H9 (cell line): ENCODE measurements around the gene EMP3. TPM values are rescaled to one million over a fixed set of nuclear protein-coding genes. Genes with fewer than 3 reads are reported as not detected.

Experiments used
- DNase-seq: peaks from one replicate; pipeline ENCODE4 v3.0.0-alpha.2; 2017
- H2AFZ ChIP-seq: one replicate; pipeline ENCODE4 v1.6.1; 2013; ENCODE audit warnings: mild to moderate bottlenecking, low read length, control low read depth, moderate library complexity
- H2AK5ac ChIP-seq: 2 replicates; pipeline ENCODE4 v1.6.1; 2013; ENCODE audit warnings: low read length, control low read depth, mixed read lengths; ENCODE audit not compliant: insufficient read length
- H2BK120ac ChIP-seq: one replicate; pipeline ENCODE4 v1.6.1; 2013; ENCODE audit warnings: low read depth, mild to moderate bottlenecking, low read length, control low read depth, inconsistent platforms; ENCODE audit not compliant: poor library complexity, severe bottlenecking
- H2BK12ac ChIP-seq: 2 replicates; pipeline ENCODE4 v1.6.1; 2013; ENCODE audit warnings: low read length, control low read depth, mixed read lengths, low read depth; ENCODE audit not compliant: insufficient read length
- H2BK15ac ChIP-seq: 2 replicates; pipeline ENCODE4 v1.6.1; 2013; ENCODE audit warnings: low read depth, low read length, control low read depth
- H2BK20ac ChIP-seq: one replicate; pipeline ENCODE4 v1.6.1; 2013; ENCODE audit warnings: low read depth, mild to moderate bottlenecking, low read length, control low read depth, inconsistent platforms; ENCODE audit not compliant: poor library complexity, severe bottlenecking
- H2BK5ac ChIP-seq: 2 replicates; pipeline ENCODE4 v1.6.1; 2013; ENCODE audit warnings: low read length, control low read depth, mixed read lengths; ENCODE audit not compliant: insufficient read length
- H3K14ac ChIP-seq: 2 replicates; pipeline ENCODE4 v1.6.1; 2013; ENCODE audit warnings: low read length, control low read depth; ENCODE audit not compliant: insufficient read depth
- H3K18ac ChIP-seq: 2 replicates; pipeline ENCODE4 v1.6.1; 2013; ENCODE audit warnings: low read depth, mild to moderate bottlenecking, mixed read lengths, low read length, control low read depth; ENCODE audit not compliant: insufficient read length
- H3K23ac ChIP-seq: 2 replicates; pipeline ENCODE4 v1.6.1; 2013; ENCODE audit warnings: low read length, control low read depth, mixed read lengths, low read depth; ENCODE audit not compliant: insufficient read length
- H3K23me2 ChIP-seq: 2 replicates; pipeline ENCODE4 v1.6.1; 2013; ENCODE audit warnings: low read depth, mild to moderate bottlenecking, mixed read lengths, low read length, control low read depth; ENCODE audit not compliant: insufficient read length, poor library complexity, severe bottlenecking
- H3K27ac ChIP-seq: 2 replicates; pipeline ENCODE4 v1.5.1; 2013; ENCODE audit warnings: low read length, control low read depth, mixed read lengths, low read depth; ENCODE audit not compliant: insufficient read length
- H3K27me3 ChIP-seq: 2 replicates; pipeline ENCODE4 v1.6.1; 2013; ENCODE audit warnings: low read length, control low read depth, inconsistent platforms; ENCODE audit not compliant: insufficient read depth
- H3K4ac ChIP-seq: 2 replicates; pipeline ENCODE4 v1.6.1; 2013; ENCODE audit warnings: low read depth, mild to moderate bottlenecking, control low read depth, inconsistent platforms, low read length, moderate library complexity
- H3K4me1 ChIP-seq: 2 replicates; pipeline ENCODE4 v1.6.1; 2013; ENCODE audit warnings: low read length, control low read depth, inconsistent platforms; ENCODE audit not compliant: insufficient read depth
- H3K4me2 ChIP-seq: 2 replicates; pipeline ENCODE4 v1.6.1; 2013; ENCODE audit warnings: low read length, control low read depth, mixed read lengths; ENCODE audit not compliant: insufficient read length, insufficient read depth
- H3K56ac ChIP-seq: 2 replicates; pipeline ENCODE4 v1.6.1; 2013; ENCODE audit warnings: low read depth, mild to moderate bottlenecking, mixed read lengths, low read length, control low read depth; ENCODE audit not compliant: insufficient read length
- H3K79me1 ChIP-seq: 2 replicates; pipeline ENCODE4 v1.6.1; 2013; ENCODE audit warnings: low read depth, mild to moderate bottlenecking, moderate library complexity, low read length, control low read depth, inconsistent platforms; ENCODE audit not compliant: insufficient read depth, poor library complexity, severe bottlenecking
- H3K79me2 ChIP-seq: 2 replicates; pipeline ENCODE4 v1.6.1; 2013; ENCODE audit warnings: low read length, control low read depth, inconsistent platforms; ENCODE audit not compliant: insufficient read depth
- H3K9ac ChIP-seq: 2 replicates; pipeline ENCODE4 v1.6.1; 2013; ENCODE audit warnings: low read length, control low read depth, mixed read lengths; ENCODE audit not compliant: insufficient read length; ENCODE audit errors: extremely low read depth
- H3K9me3 ChIP-seq: one replicate; pipeline ENCODE4 v1.6.1; 2013; ENCODE audit warnings: low read depth, low read length, inconsistent platforms; ENCODE audit not compliant: control insufficient read depth
- H3T11ph ChIP-seq: one replicate; pipeline ENCODE4 v1.6.1; 2013; ENCODE audit warnings: mild to moderate bottlenecking, low read length, control low read depth, inconsistent platforms
- H4K20me1 ChIP-seq: one replicate; pipeline ENCODE4 v1.6.1; 2013; ENCODE audit not compliant: control insufficient read depth, insufficient read length, insufficient read depth
- H4K5ac ChIP-seq: 2 replicates; pipeline ENCODE4 v1.6.1; 2013; ENCODE audit warnings: low read depth, mild to moderate bottlenecking, mixed read lengths, low read length, control low read depth; ENCODE audit not compliant: insufficient read length
- H4K8ac ChIP-seq: replicated peaks from 2 replicates; pipeline ENCODE4 v1.6.1; 2013; ENCODE audit warnings: low read length, control low read depth, mixed read lengths, low read depth; ENCODE audit not compliant: insufficient read length
- H4K91ac ChIP-seq: 2 replicates; pipeline ENCODE4 v1.6.1; 2013; ENCODE audit warnings: low read depth, mild to moderate bottlenecking, moderate library complexity, mixed read lengths, low read length, control low read depth; ENCODE audit not compliant: insufficient read length
- H3K27ac Mint-ChIP-seq, 3 experiments: 2 replicates in 2 of 3; 3 replicates in 1 of 3; pipeline ENCODE4 v1.8.0; 2020 to 2021; ENCODE audit warnings: mixed read lengths in 3 of 3, mild to moderate bottlenecking in 1 of 3, moderate library complexity in 1 of 3
- H3K27me3 Mint-ChIP-seq: 2 replicates; pipeline ENCODE4 v1.8.0; 2021; ENCODE audit warnings: low read depth, mild to moderate bottlenecking, moderate library complexity, mixed read lengths
- H3K36me3 Mint-ChIP-seq, 3 experiments: 2 replicates in 2 of 3; 3 replicates in 1 of 3; pipeline ENCODE4 v1.8.0; 2020 to 2021; ENCODE audit warnings: low read depth in 3 of 3, mixed read lengths in 3 of 3; ENCODE audit not compliant: insufficient read depth in 1 of 3
- H3K4me1 Mint-ChIP-seq, 2 experiments: 2 replicates each; pipeline ENCODE4 v1.8.0; 2020; ENCODE audit warnings: mixed read lengths in 2 of 2
- H3K4me3 Mint-ChIP-seq, 2 experiments: 2 replicates in 1 of 2; 3 replicates in 1 of 2; pipeline ENCODE4 v1.8.0; 2020 to 2021; ENCODE audit warnings: mild to moderate bottlenecking in 2 of 2, mixed read lengths in 2 of 2, moderate library complexity in 1 of 2
- H3K9me3 Mint-ChIP-seq, 2 experiments: 2 replicates in 1 of 2; 3 replicates in 1 of 2; pipeline ENCODE4 v1.8.0; 2020; ENCODE audit warnings: mild to moderate bottlenecking in 2 of 2, mixed read lengths in 2 of 2, moderate library complexity in 1 of 2
- WGBS: extraction: QIAGEN DNeasy Blood & Tissue Kit; methylation state at CpG from one replicate; pipeline ENCODE4 v1.1.7; 2013; ENCODE audit warnings: missing lambda C conversion rate, low lambda C conversion rate, mixed read lengths; ENCODE audit not compliant: insufficient read length; ENCODE audit errors: extremely low coverage; 5-methylcytosine and 5-hydroxymethylcytosine counted together
- total RNA-seq: library from RNA; stranded (reverse); gene quantifications from 2 replicates; pipeline ENCODE4 v1.2.1, GENCODE V29; 2021
- TF ChIP-seq, protein P1 (sequence below): fragments of 200-600 bp; sonication (generic); conservative IDR thresholded peaks from 3 replicates; pipeline ENCODE4 v1.8.0; 2021; ENCODE audit warnings: antibody characterized with exemption, mild to moderate bottlenecking

Gene EMP3
- total RNA-seq, 1 experiment from 2014 or later, result 9.6 TPM

GRCh38 chr19:48367855-48368254 is 42.5 kb downstream of the EMP3 start:
- no peak for DNase-seq
- no peak overlapping the region for H3K9ac ChIP-seq
- H2BK15ac ChIP-seq, result no peak overlapping the region
- no peak overlapping the region for H2AFZ ChIP-seq
- H4K91ac ChIP-seq, result no peak overlapping the region
- no peaks in the 10 kb centered on the region; the same call in 1 of the 2 replicates for H3K27me3 ChIP-seq
- TF ChIP-seq, protein P1, sequence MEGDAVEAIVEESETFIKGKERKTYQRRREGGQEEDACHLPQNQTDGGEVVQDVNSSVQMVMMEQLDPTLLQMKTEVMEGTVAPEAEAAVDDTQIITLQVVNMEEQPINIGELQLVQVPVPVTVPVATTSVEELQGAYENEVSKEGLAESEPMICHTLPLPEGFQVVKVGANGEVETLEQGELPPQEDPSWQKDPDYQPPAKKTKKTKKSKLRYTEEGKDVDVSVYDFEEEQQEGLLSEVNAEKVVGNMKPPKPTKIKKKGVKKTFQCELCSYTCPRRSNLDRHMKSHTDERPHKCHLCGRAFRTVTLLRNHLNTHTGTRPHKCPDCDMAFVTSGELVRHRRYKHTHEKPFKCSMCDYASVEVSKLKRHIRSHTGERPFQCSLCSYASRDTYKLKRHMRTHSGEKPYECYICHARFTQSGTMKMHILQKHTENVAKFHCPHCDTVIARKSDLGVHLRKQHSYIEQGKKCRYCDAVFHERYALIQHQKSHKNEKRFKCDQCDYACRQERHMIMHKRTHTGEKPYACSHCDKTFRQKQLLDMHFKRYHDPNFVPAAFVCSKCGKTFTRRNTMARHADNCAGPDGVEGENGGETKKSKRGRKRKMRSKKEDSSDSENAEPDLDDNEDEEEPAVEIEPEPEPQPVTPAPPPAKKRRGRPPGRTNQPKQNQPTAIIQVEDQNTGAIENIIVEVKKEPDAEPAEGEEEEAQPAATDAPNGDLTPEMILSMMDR, result no peak
- WGBS, result no CpG with 5 or more reads among the region's 5 CpGs
- H3K18ac ChIP-seq, result no peak overlapping the region
- no peak overlapping the region for H3K14ac ChIP-seq
- H3K4ac ChIP-seq, result no peak overlapping the region
- H2AK5ac ChIP-seq, result no peak overlapping the region
- H3K23ac ChIP-seq, result no peak overlapping the region
- no peak overlapping the region for H3K56ac ChIP-seq
- H3K4me2 ChIP-seq, result no peak overlapping the region
- H2BK20ac ChIP-seq, result no peak overlapping the region
- H3K79me1 ChIP-seq, result no peaks in the 10 kb centered on the region
- H3K4me3 Mint-ChIP-seq, result no peak overlapping the region
- H3K27ac Mint-ChIP-seq, result no peak overlapping the region
- peaks cover 5 to 16% of the 10 kb centered on the region in 2 experiments; a peak in 3 of 4 replicates for H3K4me1 Mint-ChIP-seq
- H2BK12ac ChIP-seq, result no peak overlapping the region
- peaks cover 5% of the 10 kb centered on the region for H3K23me2 ChIP-seq
- H4K8ac ChIP-seq, result no peak overlapping the region
- H3K36me3 Mint-ChIP-seq, result no peaks in the 10 kb centered on the region
- H3K4me1 ChIP-seq, result no peaks in the 10 kb centered on the region; the same call in 1 of the 2 replicates
- H4K5ac ChIP-seq, result no peak overlapping the region
- H2BK120ac ChIP-seq, result no peak overlapping the region
- H4K20me1 ChIP-seq, result no peaks in the 10 kb centered on the region
- H3K9me3 ChIP-seq, result no peaks in the 10 kb centered on the region
- no peak overlapping the region for H2BK5ac ChIP-seq
- no peaks in the 10 kb centered on the region for H3K9me3 Mint-ChIP-seq
- 0 out of 2 replicates have a peak, but pooled peaks cover 1% of the 10 kb centered on the region for H3K79me2 ChIP-seq
- peaks cover 28% of the 10 kb centered on the region for H3K27me3 Mint-ChIP-seq
- no peak overlapping the region for H3T11ph ChIP-seq
- H3K27ac ChIP-seq, result no peak overlapping the region
